ENCODE results near the gene FLVCR1.
"Not testable (repeated sequence)": the region's sequence is repeated elsewhere in the genome, so short reads cannot be mapped to it uniquely, and the experiment has no call there.

Gene FLVCR1

GRCh38 chr1:212824201-212824600 is 33.9 kb upstream of the FLVCR1 start:
- DNase-seq (ENCODE audit: low read depth): no peak
- no peak for TF ChIP-seq CTCF (IDR thresholded peaks at IDR 0.05; ENCODE audit: control insufficient read depth, extremely low read depth, insufficient read depth)
- H3K4me3 ChIP-seq (ENCODE audit: low read depth, low read length): no peak overlapping the region

- H3K4me3 ChIP-seq (ENCODE audit: low read depth, low read length): no peak overlapping the region
- TF ChIP-seq CTCF (IDR thresholded peaks at IDR 0.05; ENCODE audit: control insufficient read depth, extremely low read depth, insufficient read depth): no peak
- no peak for DNase-seq (ENCODE audit: low read depth)
Measured at GRCh38 chr1:212825798-212826452, 32.1 kb upstream of the FLVCR1 start.

GRCh38 chr1:212827171-212827776 is 30.8 kb upstream of the FLVCR1 start:
- TF ChIP-seq CTCF (IDR thresholded peaks at IDR 0.05; ENCODE audit: control insufficient read depth, extremely low read depth, insufficient read depth): no peak
- H3K4me3 ChIP-seq (ENCODE audit: low read depth, low read length): no peak overlapping the region
- no peak for DNase-seq (ENCODE audit: low read depth)

GRCh38 chr1:212827831-212828278 is 30.2 kb upstream of the FLVCR1 start:
- no peak for DNase-seq (ENCODE audit: low read depth)
- no peak overlapping the region for H3K4me3 ChIP-seq (ENCODE audit: low read depth, low read length)
- no peak for TF ChIP-seq CTCF (IDR thresholded peaks at IDR 0.05; ENCODE audit: control insufficient read depth, extremely low read depth, insufficient read depth)

- TF ChIP-seq CTCF (IDR thresholded peaks at IDR 0.05; ENCODE audit: control insufficient read depth, extremely low read depth, insufficient read depth): no peak
- no peak overlapping the region for H3K4me3 ChIP-seq (ENCODE audit: low read depth, low read length)
- no peak for DNase-seq (ENCODE audit: low read depth)
Measured at GRCh38 chr1:212828395-212828794, 29.7 kb upstream of the FLVCR1 start.

- DNase-seq (ENCODE audit: low read depth); H3K4me3 ChIP-seq (ENCODE audit: low read depth, low read length): not testable (repeated sequence)
Measured at GRCh38 chr1:212833211-212834207, 24.6 kb upstream of the FLVCR1 start.

GRCh38 chr1:212838145-212838544 is 19.9 kb upstream of the FLVCR1 start:
- no peak overlapping the region for H3K4me3 ChIP-seq (ENCODE audit: low read depth, low read length)
- no peak for TF ChIP-seq CTCF (IDR thresholded peaks at IDR 0.05; ENCODE audit: control insufficient read depth, extremely low read depth, insufficient read depth)
- no peak for DNase-seq (ENCODE audit: low read depth)

GRCh38 chr1:212844521-212844920 is 13.6 kb upstream of the FLVCR1 start:
- not testable (repeated sequence) for H3K4me3 ChIP-seq (ENCODE audit: low read depth, low read length); DNase-seq (ENCODE audit: low read depth)

Data from LNCaP clone FGC (cell line).